Common myeloid progenitor, CD34-positive (primary cell): ENCODE measurements around the gene PLCH2.
A peak's percentile ranks its signal among the peaks of the same experiment; 100 is the strongest.

ENCODE experiments used
- CTCF ChIA-PET: fragments of 350-600 bp; sonication (Branson Sonifier 250); formaldehyde crosslinking; loops from one replicate; lab custom pipeline; 2021; ENCODE audit warnings: antibody characterized with exemption; lab: Charles Lee
- POLR2A ChIA-PET: fragments of 350-600 bp; sonication (Branson Sonifier 250); formaldehyde crosslinking; loops from one replicate; lab custom pipeline; 2021; ENCODE audit warnings: antibody characterized with exemption; lab: Charles Lee
- DNase-seq, 3 donors: peaks; one replicate each; pipeline versions ENCODE4 v3.0.0 to v3.0.0-alpha.2; 2013
- H3K27ac ChIP-seq, 2 experiments: 1 replicate in 1 of 2; 2 replicates in 1 of 2; pipeline ENCODE4 v1.7.0; 2013; ENCODE audit warnings: inconsistent platforms in 2 of 2, low read length in 2 of 2, mild to moderate bottlenecking in 2 of 2, low read depth in 1 of 2, moderate library complexity in 1 of 2; ENCODE audit not compliant: severe bottlenecking in 2 of 2, insufficient read depth in 1 of 2, poor library complexity in 1 of 2
- H3K27me3 ChIP-seq, 5 experiments: replicated peaks in 2 of 5; 1 replicate in 3 of 5; 2 replicates in 2 of 5; pipeline versions ENCODE4 v1.6.1 to v1.7.0; 2013; ENCODE audit warnings: low read length in 4 of 5, mild to moderate bottlenecking in 2 of 5, moderate library complexity in 2 of 5, inconsistent platforms in 1 of 5; ENCODE audit not compliant: insufficient read depth in 5 of 5, control insufficient read depth in 4 of 5
- H3K36me3 ChIP-seq, 4 experiments: 1 replicate in 2 of 4; 2 replicates in 2 of 4; pipeline versions ENCODE4 v1.6.1 to v1.7.0; 2013; ENCODE audit warnings: low read length in 3 of 4, control low read depth in 1 of 4, mild to moderate bottlenecking in 1 of 4; ENCODE audit not compliant: control insufficient read depth in 4 of 4, insufficient read depth in 4 of 4
- H3K4me1 ChIP-seq, 4 experiments: 1 replicate in 3 of 4; 2 replicates in 1 of 4; pipeline versions ENCODE4 v1.6.1 to v1.7.1; 2013; ENCODE audit warnings: low read length in 3 of 4, mild to moderate bottlenecking in 3 of 4, control low read depth in 1 of 4, inconsistent platforms in 1 of 4, moderate library complexity in 1 of 4; ENCODE audit not compliant: control insufficient read depth in 4 of 4, insufficient read depth in 4 of 4; ENCODE audit errors: control extremely low read depth in 1 of 4
- H3K4me3 ChIP-seq, 7 experiments: 1 replicate in 4 of 7; 2 replicates in 3 of 7; pipeline versions ENCODE4 v1.5.1 to v1.7.0; 2013; ENCODE audit warnings: mild to moderate bottlenecking in 7 of 7, low read length in 6 of 7, moderate library complexity in 6 of 7, inconsistent platforms in 2 of 7, low read depth in 2 of 7, control low read depth in 1 of 7; ENCODE audit not compliant: insufficient read depth in 4 of 7, control insufficient read depth in 1 of 7; ENCODE audit errors: extremely low read depth in 1 of 7
- H3K9me3 ChIP-seq, 5 experiments: 1 replicate in 4 of 5; 2 replicates in 1 of 5; pipeline versions ENCODE4 v1.6.1 to v1.7.1; 2013; ENCODE audit warnings: low read length in 4 of 5, mild to moderate bottlenecking in 2 of 5, inconsistent platforms in 1 of 5, low read depth in 1 of 5, moderate library complexity in 1 of 5; ENCODE audit not compliant: control insufficient read depth in 4 of 5, insufficient read depth in 2 of 5; ENCODE audit errors: control extremely low read depth in 1 of 5
- WGBS: methylation state at CpG from one replicate; pipeline ENCODE4 v1.1.5; 2013; ENCODE audit not compliant: insufficient coverage; 5-methylcytosine and 5-hydroxymethylcytosine counted together

Gene PLCH2

GRCh38 chr1:2523891-2524609, 48.0 kb downstream of the PLCH2 start:
- ChIA-PET CTCF (interaction anchor here (1.0 to 3.5 kb wide), 4 partner anchors 8 to 90 kb away, joined by 3 to 23 read pairs (median 4); no protein-coding TSS in a partner anchor), POLR2A (interaction anchor here (0.8 kb wide), 1 partner anchor 126 kb away, joined by 3 read pairs; no protein-coding TSS in a partner anchor)
- Histone ChIP-seq H3K36me3 (peaks cover 0 to 41% (median 18%) of the 10 kb centered on the region in 4 experiments), H3K27me3 (peaks cover 0 to 21% (median 7%) of the 10 kb centered on the region in 5 experiments), H3K27ac (no peak overlapping the region), H3K4me3 (no peak overlapping the region), H3K4me1 (peaks cover 6 to 39% (median 30%) of the 10 kb centered on the region in 4 experiments), H3K9me3 (no peaks in the 10 kb centered on the region)
- DNase-seq = no peak
- WGBS = 80% methylated on average over 5 of the region's 10 CpGs

GRCh38 chr1:2525572-2525919, 49.5 kb downstream of the PLCH2 start:
- peaks cover 0 to 34% (median 10%) of the 10 kb centered on the region in 5 experiments for H3K27me3 ChIP-seq
- peaks cover 6 to 51% (median 42%) of the 10 kb centered on the region in 4 experiments for H3K4me1 ChIP-seq
- peak in 1 of 3 donors; percentile 26 for DNase-seq
- H3K27ac ChIP-seq = peak overlapping the region; percentile 74 to 82
- ChIA-PET CTCF (interaction anchor here (1.1 to 3.5 kb wide), 4 partner anchors 14 to 91 kb away, joined by 3 to 23 read pairs (median 6); no protein-coding TSS in a partner anchor), POLR2A (interaction anchor here (1.1 to 1.3 kb wide), 2 partner anchors 9 to 61 kb away, joined by 4 to 5 read pairs; partner anchors contain the start of gene PRXL2B)
- H3K4me3 ChIP-seq = peak overlapping the region; percentile 54 to 95 (median 81)
- no peaks in the 10 kb centered on the region for H3K9me3 ChIP-seq
- 12% methylated on average over 20 of the region's 20 CpGs for WGBS
- peaks cover 0 to 28% (median 11%) of the 10 kb centered on the region in 4 experiments for H3K36me3 ChIP-seq

DNA sequence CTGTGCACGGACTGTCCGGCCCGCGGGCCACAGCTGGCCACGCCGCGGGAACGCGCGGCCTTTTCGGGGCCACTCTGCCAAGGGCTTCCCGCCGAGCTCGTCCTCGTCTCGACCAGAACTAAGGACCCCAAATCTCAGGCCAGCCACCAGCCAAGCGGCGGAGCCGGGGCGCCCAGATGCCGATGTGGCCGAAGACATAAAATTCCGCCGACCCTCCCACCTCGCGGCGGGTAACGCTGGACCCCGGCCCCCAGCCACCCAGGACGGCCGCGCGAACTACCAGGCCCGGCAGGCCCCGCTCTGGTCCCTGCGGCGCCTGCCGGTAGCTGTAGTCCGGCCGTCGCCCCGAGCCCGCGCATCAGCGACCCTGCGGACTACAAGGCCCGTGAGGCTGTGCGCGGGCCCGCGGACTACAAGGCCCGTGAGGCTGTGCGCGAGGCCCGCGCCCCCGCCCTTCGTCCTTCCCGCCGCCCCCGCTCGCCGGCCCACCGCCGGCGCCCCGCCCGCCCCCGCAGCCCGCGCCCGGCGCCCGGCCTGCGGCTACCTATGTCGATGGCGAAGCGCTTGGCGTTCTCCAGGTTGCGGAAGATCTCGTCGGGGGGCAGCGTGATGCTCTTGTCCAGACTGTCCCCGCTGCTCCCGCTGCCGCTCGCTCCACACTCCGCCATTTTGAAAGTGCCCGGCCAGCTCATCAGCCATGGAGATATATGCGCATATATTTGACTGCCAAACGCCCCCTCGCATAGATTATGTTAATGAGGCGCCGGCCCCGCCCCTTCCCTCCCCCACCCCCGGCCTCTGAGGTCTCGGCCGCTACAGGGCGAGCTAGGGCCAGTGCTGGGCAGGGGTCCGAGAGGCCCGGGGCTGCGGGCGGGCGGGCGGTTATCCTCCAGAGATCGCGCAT, 50.1 kb downstream of the PLCH2 start, which contains the start of gene PANK4:
PANK4 (minus strand) TSS at position 677 of the 904 bp plus-strand sequence; CDS start at position 668, 9 bp downstream.
- peak; percentile 92 to 95 (median 95) for DNase-seq

GRCh38 chr1:2526824-2527555, 50.9 kb downstream of the PLCH2 start:
- H3K36me3 ChIP-seq = peaks cover 0 to 14% (median under 1%) of the 10 kb centered on the region in 4 experiments
- peak in 2 of 3 donors; percentile 64 to 75 for DNase-seq
- no peak overlapping the region for H3K27ac ChIP-seq
- 53% methylated on average over 19 of the region's 20 CpGs for WGBS
- H3K4me3 ChIP-seq = peak overlapping the region in 4 of 7 experiments; percentile 38 to 95 (median 85)
- no peaks in the 10 kb centered on the region for H3K9me3 ChIP-seq
- peaks cover 0 to 49% (median 10%) of the 10 kb centered on the region in 5 experiments for H3K27me3 ChIP-seq
- CTCF ChIA-PET = interaction anchor here (1.0 to 3.5 kb wide), 5 partner anchors 17 to 117 kb away, joined by 3 to 23 read pairs (median 4); partner anchors contain the start of gene TNFRSF14
- peaks cover 6 to 58% (median 50%) of the 10 kb centered on the region in 4 experiments for H3K4me1 ChIP-seq
- POLR2A ChIA-PET = interaction anchor here (0.6 to 1.0 kb wide), 3 partner anchors 17 to 21 kb away, joined by 3 to 4 read pairs (median 3); no protein-coding TSS in a partner anchor

More for the DNA sequence above, 50.1 kb downstream of the PLCH2 start, which contains the start of gene PANK4:
- peaks cover 6 to 57% (median 48%) of the 10 kb centered on the region in 4 experiments for H3K4me1 ChIP-seq
- H3K36me3 ChIP-seq = peaks cover 0 to 22% (median 6%) of the 10 kb centered on the region in 4 experiments
- POLR2A ChIA-PET = interaction anchor here (0.6 to 1.3 kb wide), 5 partner anchors 8 to 60 kb away, joined by 3 to 5 read pairs (median 4); partner anchors contain the start of gene PRXL2B
- H3K27ac ChIP-seq = peak within 1 kb of the TSS; percentile 74 to 82
- WGBS = under 1% methylated on average over 72 of the region's 107 CpGs
- no peaks in the 10 kb centered on the region for H3K9me3 ChIP-seq
- CTCF ChIA-PET = interaction anchor here (0.6 to 3.5 kb wide), 7 partner anchors 13 to 317 kb away, joined by 3 to 23 read pairs (median 3); partner anchors contain the start of gene TNFRSF14
- H3K27me3 ChIP-seq = peaks cover 0 to 41% (median 10%) of the 10 kb centered on the region in 5 experiments
- H3K4me3 ChIP-seq = peak within 1 kb of the TSS; percentile 63 to 95 (median 81)

GRCh38 chr1:2527556-2527860, 51.4 kb downstream of the PLCH2 start:
- DNase-seq = no peak

GRCh38 chr1:2528016-2528415, 51.9 kb downstream of the PLCH2 start:
- no peak for DNase-seq
- 95% methylated on average over 12 of the region's 12 CpGs for WGBS
- Histone ChIP-seq H3K27me3 (peaks cover 0 to 59% (median 10%) of the 10 kb centered on the region in 5 experiments), H3K4me1 (peaks cover 6 to 58% (median 50%) of the 10 kb centered on the region in 4 experiments), H3K27ac (no peak overlapping the region), H3K36me3 (peaks cover 0 to 5% (median 0%) of the 10 kb centered on the region in 4 experiments), H3K9me3 (no peaks in the 10 kb centered on the region), H3K4me3 (no peak overlapping the region)
- ChIA-PET POLR2A (no interaction called here), CTCF (interaction anchor here (2.1 to 8.5 kb wide), 2 partner anchors 18 to 21 kb away, joined by 6 to 52 read pairs; no protein-coding TSS in a partner anchor)

More at GRCh38 chr1:2527556-2527860, 51.4 kb downstream of the PLCH2 start:
- ChIA-PET POLR2A (no interaction called here), CTCF (interaction anchor here (1.6 to 8.5 kb wide), 3 partner anchors 18 to 112 kb away, joined by 4 to 52 read pairs (median 23); no protein-coding TSS in a partner anchor)
- Histone ChIP-seq H3K36me3 (peaks cover 0 to 11% (median 0%) of the 10 kb centered on the region in 4 experiments), H3K27ac (no peak overlapping the region), H3K4me1 (peaks cover 6 to 58% (median 50%) of the 10 kb centered on the region in 4 experiments), H3K9me3 (no peaks in the 10 kb centered on the region), H3K27me3 (peaks cover 0 to 54% (median 10%) of the 10 kb centered on the region in 5 experiments), H3K4me3 (no peak overlapping the region)
- WGBS = 100% methylated on average over 2 of the region's 4 CpGs
